GM12801 (cell line): ENCODE data around the gene RALGDS.

Experiments used
- TF ChIP-seq, protein P1 (sequence below): IDR thresholded peaks from one replicate; pipeline ENCODE4 v1.5.1; 2011; ENCODE audit warnings: control low read depth; ENCODE audit not compliant: insufficient read length; ENCODE audit errors: extremely low read depth

The RALGDS gene

DNA sequence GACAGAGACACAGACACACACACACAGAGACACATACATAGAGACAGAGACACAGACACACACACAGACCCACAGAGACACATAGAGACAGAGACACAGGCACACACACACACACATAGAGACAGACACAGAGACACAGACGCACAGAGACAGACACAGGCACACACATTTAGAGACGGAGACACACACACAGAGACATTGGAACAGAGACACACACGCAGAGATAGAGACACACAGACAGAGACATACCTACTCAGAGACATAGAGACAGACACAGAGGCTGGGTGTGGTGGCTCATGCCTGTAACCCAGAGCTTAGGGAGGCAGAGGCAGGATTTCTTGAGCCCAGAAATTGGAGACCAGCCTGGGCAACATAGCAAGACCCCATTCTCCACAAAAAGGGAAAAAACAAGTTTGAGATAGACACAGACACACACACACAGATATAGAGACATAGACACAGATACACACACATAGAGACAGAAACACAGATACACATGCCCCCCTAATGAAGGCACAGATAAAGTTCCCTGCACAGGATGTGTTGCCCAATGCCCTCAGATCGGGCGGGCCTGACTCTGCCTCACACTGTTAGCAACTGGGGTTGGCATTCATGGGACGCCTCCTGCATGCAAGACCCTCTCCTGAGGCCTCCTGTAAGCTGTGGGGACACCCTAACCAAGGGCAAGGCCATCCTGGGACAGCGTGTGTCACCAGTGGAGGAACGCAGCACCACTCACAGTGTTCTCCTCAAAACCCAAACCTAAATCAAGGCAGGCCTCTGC lies 3.3 kb upstream of the RALGDS start:
- TF ChIP-seq, protein P1, sequence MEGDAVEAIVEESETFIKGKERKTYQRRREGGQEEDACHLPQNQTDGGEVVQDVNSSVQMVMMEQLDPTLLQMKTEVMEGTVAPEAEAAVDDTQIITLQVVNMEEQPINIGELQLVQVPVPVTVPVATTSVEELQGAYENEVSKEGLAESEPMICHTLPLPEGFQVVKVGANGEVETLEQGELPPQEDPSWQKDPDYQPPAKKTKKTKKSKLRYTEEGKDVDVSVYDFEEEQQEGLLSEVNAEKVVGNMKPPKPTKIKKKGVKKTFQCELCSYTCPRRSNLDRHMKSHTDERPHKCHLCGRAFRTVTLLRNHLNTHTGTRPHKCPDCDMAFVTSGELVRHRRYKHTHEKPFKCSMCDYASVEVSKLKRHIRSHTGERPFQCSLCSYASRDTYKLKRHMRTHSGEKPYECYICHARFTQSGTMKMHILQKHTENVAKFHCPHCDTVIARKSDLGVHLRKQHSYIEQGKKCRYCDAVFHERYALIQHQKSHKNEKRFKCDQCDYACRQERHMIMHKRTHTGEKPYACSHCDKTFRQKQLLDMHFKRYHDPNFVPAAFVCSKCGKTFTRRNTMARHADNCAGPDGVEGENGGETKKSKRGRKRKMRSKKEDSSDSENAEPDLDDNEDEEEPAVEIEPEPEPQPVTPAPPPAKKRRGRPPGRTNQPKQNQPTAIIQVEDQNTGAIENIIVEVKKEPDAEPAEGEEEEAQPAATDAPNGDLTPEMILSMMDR = no peak

GRCh38 chr9:133122935-133123611 lies 2.0 kb upstream of the RALGDS start:
- TF ChIP-seq, protein P1 = no peak

- TF ChIP-seq, protein P1 = no peak
These were observed 1.5 kb upstream of the RALGDS start for GRCh38 chr9:133122605-133122934.

DNA sequence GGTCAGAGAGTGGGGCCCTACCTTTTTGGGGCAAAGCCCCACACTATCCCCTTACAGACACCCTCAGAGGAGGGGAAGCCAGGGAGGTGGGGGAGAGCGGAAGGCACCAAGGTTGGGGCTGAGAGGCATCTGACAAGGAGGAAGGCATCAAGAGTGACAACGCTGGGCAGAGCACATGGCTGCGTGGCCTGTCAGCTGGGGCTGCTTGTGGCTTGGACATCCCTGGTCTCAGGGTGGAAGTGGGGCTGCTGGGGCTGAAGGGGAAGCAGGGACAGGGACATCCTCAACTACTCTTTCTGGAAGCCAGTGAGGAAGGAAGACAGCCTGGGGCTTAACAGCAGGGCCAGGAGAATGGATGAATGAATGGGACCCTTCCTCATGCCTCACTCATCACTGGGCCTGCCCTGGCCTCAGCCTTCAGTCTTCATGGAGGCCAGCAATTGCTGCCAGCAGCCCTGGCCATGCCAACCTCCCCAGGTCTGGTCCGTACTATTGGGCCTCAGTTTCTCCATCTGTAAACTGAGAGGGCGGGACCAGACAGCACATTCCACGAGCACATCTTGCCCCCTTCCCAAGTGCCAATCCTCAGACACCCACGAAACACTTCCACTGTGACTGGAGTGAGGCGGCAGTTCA lies 993 bp upstream of the RALGDS start:
- TF ChIP-seq, protein P1 = no peak

DNA sequence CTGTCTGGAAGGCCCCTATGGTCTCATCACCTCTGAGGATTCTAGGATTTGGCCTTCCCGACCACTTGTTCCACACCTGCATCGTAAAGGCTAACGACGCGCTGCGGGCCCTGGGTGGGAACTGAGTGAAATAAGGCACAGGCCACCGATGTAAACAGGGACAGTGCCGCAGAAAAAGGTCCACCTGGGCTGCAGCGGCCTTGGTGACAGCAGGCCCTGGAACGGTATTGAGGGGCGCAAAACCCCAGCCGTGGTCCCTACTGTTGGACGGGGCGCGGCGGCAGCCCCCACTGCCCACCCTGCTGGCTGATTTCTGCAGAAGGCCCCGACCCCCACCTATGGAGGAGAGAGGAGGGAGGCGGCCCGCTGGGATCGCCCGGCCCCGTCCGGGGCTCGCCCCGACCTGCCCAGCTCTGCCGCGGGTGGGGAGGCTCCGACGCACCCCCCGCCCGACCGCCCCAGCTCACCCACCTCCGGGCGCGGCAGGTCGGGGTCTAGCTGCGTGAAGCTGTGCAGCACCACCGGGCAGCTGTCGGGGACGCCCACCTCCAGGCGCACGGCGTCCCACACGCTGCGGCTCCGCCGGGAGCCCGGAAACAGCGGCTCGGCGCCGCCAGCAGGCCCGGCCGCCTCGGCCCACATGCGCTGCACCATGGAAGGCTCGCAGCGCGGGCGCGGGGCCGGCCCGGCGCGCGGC lies 391 bp downstream of the RALGDS start:
- TF ChIP-seq, protein P1 = no peak

- TF ChIP-seq, protein P1 = no peak
These were observed 1.1 kb downstream of the RALGDS start for GRCh38 chr9:133119846-133120500.
